Astrocyte of the spinal cord (primary cell): ENCODE results near the gene LAIR1.

Experiments used
- DNase-seq: peaks from one replicate; pipeline ENCODE4 v3.0.0; 2011; ENCODE audit warnings: low read depth, low spot score
- H3K4me3 ChIP-seq: 2 replicates; pipeline ENCODE4 v1.5.1; 2011; ENCODE audit warnings: low read depth, mild to moderate bottlenecking, low read length, moderate library complexity
- CTCF ChIP-seq: IDR thresholded peaks from 2 replicates; pipeline ENCODE4 v1.5.1; 2012; ENCODE audit warnings: low read depth, mild to moderate bottlenecking, low read length, inconsistent platforms
- in situ Hi-C: cut with HindIII; loops from 2 replicates; pipeline ENCODE4 v1.10.0; 2017; ENCODE audit warnings: low sequenced_read_pairs

LAIR1 gene

GRCh38 chr19:54364775-54365257 is at the start of gene LAIR1:
Gene LAIR1 (minus strand): TSS chr19:54364931. CDS start chr19:54364804, 127 bp downstream.
- H3K4me3 ChIP-seq: no peak within 1 kb of the TSS
- in situ Hi-C loops: no loop called here
- no peak for DNase-seq
- TF ChIP-seq CTCF: no peak

GRCh38 chr19:54414156-54414555 is 49.4 kb upstream of the LAIR1 start:
- no peak for TF ChIP-seq CTCF
- in situ Hi-C loops: no loop called here
- no peak overlapping the region for H3K4me3 ChIP-seq
- no peak for DNase-seq

GRCh38 chr19:54412877-54413276 is 48.1 kb upstream of the LAIR1 start:
- no peak overlapping the region for H3K4me3 ChIP-seq
- DNase-seq: no peak
- no peak for TF ChIP-seq CTCF
- in situ Hi-C loops: no loop called here

- H3K4me3 ChIP-seq: no peak overlapping the region
- TF ChIP-seq CTCF: no peak
- in situ Hi-C loops: no loop called here
Measured at GRCh38 chr19:54411033-54411432, 46.3 kb upstream of the LAIR1 start.

GRCh38 chr19:54408456-54409026 is 43.8 kb upstream of the LAIR1 start:
- DNase-seq: no peak
- no peak for TF ChIP-seq CTCF
- H3K4me3 ChIP-seq: no peak overlapping the region
- in situ Hi-C loops: no loop called here

More at GRCh38 chr19:54411033-54411432, 46.3 kb upstream of the LAIR1 start:
- DNase-seq: no peak

- in situ Hi-C loops: no loop called here
- TF ChIP-seq CTCF: no peak
- DNase-seq: no peak
- no peak overlapping the region for H3K4me3 ChIP-seq
Measured at GRCh38 chr19:54407780-54408179, 43.0 kb upstream of the LAIR1 start.
